K562 (cell line): ENCODE data around the gene HOXB5. TPM values are rescaled to one million over a fixed set of nuclear protein-coding genes. Genes with fewer than 3 reads are reported as not detected.
A peak's percentile ranks its signal among the peaks of the same experiment; 100 is the strongest.

ENCODE experiments used
- BACH1 ChIP-seq: fragments of 200-800 bp; sonication (Bioruptor generic); IDR thresholded peaks from 2 replicates; pipeline ENCODE4 v1.6.1; 2016; ENCODE audit warnings: missing genetic modification characterization, missing compliant biosample characterization
- BHLHE40 ChIP-seq: IDR thresholded peaks from 2 replicates; pipeline ENCODE4 v1.6.1; 2011; ENCODE audit warnings: low read length, improper control_type of control experiment
- ESRRA ChIP-seq: fragments of 450-650 bp; IDR thresholded peaks from 2 replicates; pipeline ENCODE4 v1.6.1; 2014; ENCODE audit warnings: low read depth, mild to moderate bottlenecking, moderate library complexity, borderline replicate concordance
- FOS ChIP-seq: IDR thresholded peaks from 3 replicates; pipeline ENCODE4 v1.6.1; 2011; ENCODE audit not compliant: insufficient read length; ENCODE audit errors: extremely low read depth
- HEY1 ChIP-seq: fragments of 250-450 bp; sonication (Bioruptor Pico); IDR thresholded peaks from 2 replicates; pipeline ENCODE4 v1.5.0; 2020; ENCODE audit warnings: mild to moderate bottlenecking, moderate library complexity, borderline replicate concordance
- MCM3 ChIP-seq: fragments of 450-650 bp; IDR thresholded peaks from 2 replicates; pipeline ENCODE4 v1.6.1; 2016
- MED1 ChIP-seq: sonication (generic); formaldehyde crosslinking; IDR thresholded peaks from 2 replicates; pipeline ENCODE4 v1.8.1; 2023; ENCODE audit warnings: missing genetic modification reagents, borderline replicate concordance
- MXI1 ChIP-seq: IDR thresholded peaks from 2 replicates; pipeline ENCODE4 v1.6.1; 2011; ENCODE audit warnings: low read depth, mild to moderate bottlenecking, improper control_type of control experiment, low read length
- NR2F6 ChIP-seq: fragments of 450-650 bp; formaldehyde crosslinking; IDR thresholded peaks from 2 replicates; pipeline ENCODE4 v1.4.0; 2020; ENCODE audit warnings: mild to moderate bottlenecking
- POLR2A ChIP-seq: fragments of 450-650 bp; conservative IDR thresholded peaks from 2 replicates; pipeline ENCODE4 v1.6.1; 2016
- POLR2AphosphoS2 ChIP-seq: IDR thresholded peaks from 2 replicates; pipeline ENCODE4 v1.6.1; 2012; ENCODE audit warnings: low read length, improper control_type of control experiment
- POU5F1 ChIP-seq: fragments of 150-350 bp; IDR thresholded peaks from 2 replicates; pipeline ENCODE4 v1.6.1; 2014; ENCODE audit warnings: borderline replicate concordance, low read length, low read depth, mild to moderate bottlenecking; ENCODE audit not compliant: partially characterized antibody
- SETDB1 ChIP-seq: IDR thresholded peaks from one replicate; pipeline ENCODE4 v1.6.1; 2012; ENCODE audit warnings: low read length, control low read depth, inconsistent platforms
- SUPT5H ChIP-seq: fragments of 450-650 bp; IDR thresholded peaks from 2 replicates; pipeline ENCODE4 v1.6.1; 2016
- ZNF143 ChIP-seq: sonication (generic); formaldehyde crosslinking; IDR thresholded peaks from 2 replicates; pipeline ENCODE4 v1.9.0; 2022; ENCODE audit warnings: mild to moderate bottlenecking, missing genetic modification reagents
- ZNF175 ChIP-seq: fragments of 200-800 bp; sonication (Bioruptor generic); IDR thresholded peaks from 2 replicates; pipeline ENCODE4 v1.6.1; 2016; ENCODE audit warnings: low read depth, mild to moderate bottlenecking, missing genetic modification characterization, missing compliant biosample characterization
- ZNF707 ChIP-seq: fragments of 250-450 bp; sonication (Bioruptor Pico); conservative IDR thresholded peaks from 2 replicates; pipeline ENCODE4 v1.8.0; 2022; ENCODE audit warnings: inconsistent platforms, mild to moderate bottlenecking, moderate library complexity
- polyA plus RNA-seq, 8 experiments: library from polyadenylated mRNA; depleted of rRNA in 4 of 8; stranded (reverse) in 5 of 8; unstranded in 3 of 8; fragments of >200 nt; fragmentation: Nextera tagmentation in 2 of 8; fragmentation: Illumina TruSeq in 1 of 8; extraction: Ambion mirVana in 2 of 8; extraction: Trizol in 1 of 8; gene quantifications; 2 replicates each; pipeline versions ENCODE4 v1.2.1 to v1.2.3, GENCODE V29; 2011 to 2014; ENCODE audit warnings: inconsistent platforms in 1 of 8, missing spikeins in 1 of 8
- total RNA-seq, 7 experiments: library from RNA; depleted of rRNA in 6 of 7; stranded (reverse); fragments of >200 nt in 6 of 7; fragmentation: Illumina TruSeq in 2 of 7; extraction: Trizol in 2 of 7; gene quantifications; 2 replicates each; pipeline versions ENCODE4 v1.2.1 to v1.2.3, GENCODE V29; 2011 to 2021; ENCODE audit warnings: low replicate concordance in 1 of 7
- TF ChIP-seq, protein P1 (sequence below): fragments of 450-650 bp; IDR thresholded peaks from one replicate; pipeline ENCODE4 v1.6.1; 2018; ENCODE audit warnings: mild to moderate bottlenecking, moderate library complexity; ENCODE audit not compliant: partially characterized antibody
- TF ChIP-seq, protein P2 (sequence below): fragments of 450-650 bp; IDR thresholded peaks from 2 replicates; pipeline ENCODE4 v1.6.1; 2016
- TF ChIP-seq, protein P3 (sequence below): sonication (generic); formaldehyde crosslinking; IDR thresholded peaks from 2 replicates; pipeline ENCODE4 v1.8.0; 2023; ENCODE audit warnings: mild to moderate bottlenecking, missing genetic modification reagents
- TF ChIP-seq, protein P4 (sequence below): fragments of 450-650 bp; formaldehyde crosslinking; IDR thresholded peaks from 2 replicates; pipeline ENCODE4 v1.4.0; 2020; ENCODE audit warnings: mild to moderate bottlenecking, mixed read lengths
- TF ChIP-seq, protein P5 (sequence below): fragments of 450-650 bp; IDR thresholded peaks from 2 replicates; pipeline ENCODE4 v1.6.1; 2016; ENCODE audit warnings: mild to moderate bottlenecking

The HOXB5 gene
- total and polyA plus RNA-seq, 9 of the 15 experiments (the other 6 are each of a cell fraction or from before 2014, with no cell fraction given) = 0.24 to 2.7 (median 0.65) TPM

DNA sequence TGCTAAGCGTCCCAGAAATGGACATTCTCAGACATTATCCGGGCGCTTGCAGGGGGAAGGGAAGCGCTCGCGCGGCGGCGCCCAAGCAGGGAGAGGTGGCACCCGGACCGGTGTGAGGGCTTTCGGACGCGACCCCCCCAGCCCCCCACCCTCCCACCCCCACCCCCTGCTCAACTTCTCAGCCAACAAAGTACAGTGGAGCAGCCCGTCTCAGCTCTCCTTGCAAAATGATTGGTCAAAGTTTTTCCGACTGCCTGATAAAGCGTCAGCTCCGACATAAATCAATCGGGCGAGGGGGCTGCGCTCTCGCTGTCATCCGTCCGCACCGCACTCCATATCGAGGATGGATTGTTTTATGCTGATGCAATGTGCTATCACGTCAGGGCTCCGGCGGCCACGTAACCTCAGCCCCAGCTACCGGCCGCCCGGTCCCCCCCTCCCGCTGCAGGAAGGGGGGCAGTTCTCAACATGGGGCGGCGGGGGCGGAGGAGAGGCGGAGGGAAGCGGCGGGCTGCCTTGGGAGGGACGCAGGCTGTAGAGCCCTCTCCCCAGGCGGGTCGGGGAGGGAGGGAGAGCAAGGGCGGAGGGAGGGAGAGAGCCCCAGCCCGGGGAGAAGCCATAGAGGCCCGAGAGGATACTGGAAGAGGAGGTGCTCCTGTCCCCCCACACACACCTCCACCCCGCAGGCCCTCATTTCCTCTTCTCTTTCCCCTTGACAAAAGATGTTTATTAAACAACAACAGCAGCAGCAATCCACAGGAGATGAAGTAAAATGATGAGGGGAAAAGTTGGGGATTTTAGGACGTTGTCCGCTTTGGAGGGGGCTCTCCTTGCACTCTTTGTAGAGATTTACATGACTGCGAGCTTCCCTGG, 32.9 kb upstream of the HOXB5 start, which contains the start of gene HOXB9 (continued):
- TF ChIP-seq MXI1 = no peak
- TF ChIP-seq NR2F6 (CRISPR knock-in tag) = no peak
- peak; percentile 83 for TF ChIP-seq SUPT5H
- no peak for TF ChIP-seq MCM3
- peak; percentile 83; the same call in 1 of the 2 replicates for TF ChIP-seq ZNF175 (CRISPR knock-in tag)
- TF ChIP-seq, protein P1, sequence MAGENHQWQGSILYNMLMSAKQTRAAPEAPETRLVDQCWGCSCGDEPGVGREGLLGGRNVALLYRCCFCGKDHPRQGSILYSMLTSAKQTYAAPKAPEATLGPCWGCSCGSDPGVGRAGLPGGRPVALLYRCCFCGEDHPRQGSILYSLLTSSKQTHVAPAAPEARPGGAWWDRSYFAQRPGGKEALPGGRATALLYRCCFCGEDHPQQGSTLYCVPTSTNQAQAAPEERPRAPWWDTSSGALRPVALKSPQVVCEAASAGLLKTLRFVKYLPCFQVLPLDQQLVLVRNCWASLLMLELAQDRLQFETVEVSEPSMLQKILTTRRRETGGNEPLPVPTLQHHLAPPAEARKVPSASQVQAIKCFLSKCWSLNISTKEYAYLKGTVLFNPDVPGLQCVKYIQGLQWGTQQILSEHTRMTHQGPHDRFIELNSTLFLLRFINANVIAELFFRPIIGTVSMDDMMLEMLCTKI = no peak
- TF ChIP-seq POU5F1 = no peak
- TF ChIP-seq, protein P2, sequence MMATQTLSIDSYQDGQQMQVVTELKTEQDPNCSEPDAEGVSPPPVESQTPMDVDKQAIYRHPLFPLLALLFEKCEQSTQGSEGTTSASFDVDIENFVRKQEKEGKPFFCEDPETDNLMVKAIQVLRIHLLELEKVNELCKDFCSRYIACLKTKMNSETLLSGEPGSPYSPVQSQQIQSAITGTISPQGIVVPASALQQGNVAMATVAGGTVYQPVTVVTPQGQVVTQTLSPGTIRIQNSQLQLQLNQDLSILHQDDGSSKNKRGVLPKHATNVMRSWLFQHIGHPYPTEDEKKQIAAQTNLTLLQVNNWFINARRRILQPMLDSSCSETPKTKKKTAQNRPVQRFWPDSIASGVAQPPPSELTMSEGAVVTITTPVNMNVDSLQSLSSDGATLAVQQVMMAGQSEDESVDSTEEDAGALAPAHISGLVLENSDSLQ = peak; percentile 98
- TF ChIP-seq, protein P3, sequence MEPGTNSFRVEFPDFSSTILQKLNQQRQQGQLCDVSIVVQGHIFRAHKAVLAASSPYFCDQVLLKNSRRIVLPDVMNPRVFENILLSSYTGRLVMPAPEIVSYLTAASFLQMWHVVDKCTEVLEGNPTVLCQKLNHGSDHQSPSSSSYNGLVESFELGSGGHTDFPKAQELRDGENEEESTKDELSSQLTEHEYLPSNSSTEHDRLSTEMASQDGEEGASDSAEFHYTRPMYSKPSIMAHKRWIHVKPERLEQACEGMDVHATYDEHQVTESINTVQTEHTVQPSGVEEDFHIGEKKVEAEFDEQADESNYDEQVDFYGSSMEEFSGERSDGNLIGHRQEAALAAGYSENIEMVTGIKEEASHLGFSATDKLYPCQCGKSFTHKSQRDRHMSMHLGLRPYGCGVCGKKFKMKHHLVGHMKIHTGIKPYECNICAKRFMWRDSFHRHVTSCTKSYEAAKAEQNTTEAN = no peak
- no peak for TF ChIP-seq BACH1
- TF ChIP-seq, protein P4, sequence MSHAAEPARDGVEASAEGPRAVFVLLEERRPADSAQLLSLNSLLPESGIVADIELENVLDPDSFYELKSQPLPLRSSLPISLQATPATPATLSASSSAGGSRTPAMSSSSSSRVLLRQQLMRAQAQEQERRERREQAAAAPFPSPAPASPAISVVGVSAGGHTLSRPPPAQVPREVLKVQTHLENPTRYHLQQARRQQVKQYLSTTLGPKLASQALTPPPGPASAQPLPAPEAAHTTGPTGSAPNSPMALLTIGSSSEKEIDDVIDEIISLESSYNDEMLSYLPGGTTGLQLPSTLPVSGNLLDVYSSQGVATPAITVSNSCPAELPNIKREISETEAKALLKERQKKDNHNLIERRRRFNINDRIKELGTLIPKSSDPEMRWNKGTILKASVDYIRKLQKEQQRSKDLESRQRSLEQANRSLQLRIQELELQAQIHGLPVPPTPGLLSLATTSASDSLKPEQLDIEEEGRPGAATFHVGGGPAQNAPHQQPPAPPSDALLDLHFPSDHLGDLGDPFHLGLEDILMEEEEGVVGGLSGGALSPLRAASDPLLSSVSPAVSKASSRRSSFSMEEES (CRISPR knock-in tag) = no peak
- TF ChIP-seq POLR2A = peak; percentile 65
- TF ChIP-seq ZNF143 (CRISPR knock-in tag) = no peak
- 0 out of 2 replicates have a peak, but pooled peaks have one; percentile 75 for TF ChIP-seq POLR2AphosphoS2
- peak; percentile 39 for TF ChIP-seq BHLHE40
- no peak for TF ChIP-seq HEY1 (CRISPR knock-in tag)
- no peak for TF ChIP-seq SETDB1
- no peak for TF ChIP-seq ZNF707 (CRISPR knock-in tag)
- TF ChIP-seq ESRRA = peak; percentile 84; the same call in 1 of the 2 replicates
- TF ChIP-seq MED1 (CRISPR knock-in tag) = no peak
- TF ChIP-seq, protein P5, sequence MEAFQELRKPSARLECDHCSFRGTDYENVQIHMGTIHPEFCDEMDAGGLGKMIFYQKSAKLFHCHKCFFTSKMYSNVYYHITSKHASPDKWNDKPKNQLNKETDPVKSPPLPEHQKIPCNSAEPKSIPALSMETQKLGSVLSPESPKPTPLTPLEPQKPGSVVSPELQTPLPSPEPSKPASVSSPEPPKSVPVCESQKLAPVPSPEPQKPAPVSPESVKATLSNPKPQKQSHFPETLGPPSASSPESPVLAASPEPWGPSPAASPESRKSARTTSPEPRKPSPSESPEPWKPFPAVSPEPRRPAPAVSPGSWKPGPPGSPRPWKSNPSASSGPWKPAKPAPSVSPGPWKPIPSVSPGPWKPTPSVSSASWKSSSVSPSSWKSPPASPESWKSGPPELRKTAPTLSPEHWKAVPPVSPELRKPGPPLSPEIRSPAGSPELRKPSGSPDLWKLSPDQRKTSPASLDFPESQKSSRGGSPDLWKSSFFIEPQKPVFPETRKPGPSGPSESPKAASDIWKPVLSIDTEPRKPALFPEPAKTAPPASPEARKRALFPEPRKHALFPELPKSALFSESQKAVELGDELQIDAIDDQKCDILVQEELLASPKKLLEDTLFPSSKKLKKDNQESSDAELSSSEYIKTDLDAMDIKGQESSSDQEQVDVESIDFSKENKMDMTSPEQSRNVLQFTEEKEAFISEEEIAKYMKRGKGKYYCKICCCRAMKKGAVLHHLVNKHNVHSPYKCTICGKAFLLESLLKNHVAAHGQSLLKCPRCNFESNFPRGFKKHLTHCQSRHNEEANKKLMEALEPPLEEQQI = no peak
- no peak for TF ChIP-seq FOS
